Mucosa of descending colon (tissue), 3 donors: ENCODE data around the gene ACOX3. TPM values are rescaled to one million over a fixed set of nuclear protein-coding genes. Genes with fewer than 3 reads are reported as not detected.
"Not testable (repeated sequence)": the region's sequence is repeated elsewhere in the genome, so short reads cannot be mapped to it uniquely, and the experiment has no call there.

ENCODE experiments used
- ATAC-seq: fragments of 200-7000 bp; cut with Tn5 transposase; one replicate; pipeline ENCODE4 v1.9.1; 2020; ENCODE audit warnings: mild to moderate bottlenecking, moderate library complexity
- DNase-seq, 3 donors: peaks; one replicate each; pipeline ENCODE4 v3.0.0-alpha.2; 2020
- H3K36me3 ChIP-seq: fragments of 200-600 bp; one replicate; pipeline ENCODE4 v1.8.0; 2021; ENCODE audit warnings: low read depth, mild to moderate bottlenecking
- H3K4me1 ChIP-seq: fragments of 200-600 bp; one replicate; pipeline ENCODE4 v1.8.0; 2021; ENCODE audit warnings: low read depth, mild to moderate bottlenecking
- H3K4me3 ChIP-seq: fragments of 200-600 bp; one replicate; pipeline ENCODE4 v1.8.0; 2021; ENCODE audit warnings: mild to moderate bottlenecking
- H3K9me3 ChIP-seq: fragments of 200-600 bp; one replicate; pipeline ENCODE4 v1.8.0; 2021; ENCODE audit warnings: mild to moderate bottlenecking
- intact Hi-C, 2 donors: fragments of 100-400 bp; cut with DNase I in 1 of 2; cut with micrococcal nuclease in 1 of 2; formaldehyde crosslinking; loops; one replicate each; pipeline versions ENCODE4 v1.11.0 to v1.11.1; 2022; cut with DNase I, micrococcal nuclease
- total RNA-seq, 3 donors: library from RNA; stranded (reverse); fragmentation: NEBNext Ultra II Directional in 2 of 3; extraction: Animal tissue kit (Norgen Biotek cat#: 25700) in 2 of 3; gene quantifications; one replicate each; pipeline versions ENCODE4 v1.2.1 to v1.2.4, GENCODE V29; 2021 to 2023
- TF ChIP-seq, protein P1 (sequence below): fragments of 200-600 bp; IDR thresholded peaks from one replicate; pipeline ENCODE4 v1.8.0; 2022; ENCODE audit warnings: antibody characterized with exemption, mild to moderate bottlenecking
- donor health status: DM: no; HTN: no; CAD: no; lungs with moderate emphysema.
- donor health status: DM: no; HTN: no; CAD: no.
- donor health status: DM: no; HTN: yes; CAD: no.

ACOX3 gene
- total RNA-seq, 3 donors from 2014 or later: 22.4 to 34.7 (median 26.0) TPM

DNA sequence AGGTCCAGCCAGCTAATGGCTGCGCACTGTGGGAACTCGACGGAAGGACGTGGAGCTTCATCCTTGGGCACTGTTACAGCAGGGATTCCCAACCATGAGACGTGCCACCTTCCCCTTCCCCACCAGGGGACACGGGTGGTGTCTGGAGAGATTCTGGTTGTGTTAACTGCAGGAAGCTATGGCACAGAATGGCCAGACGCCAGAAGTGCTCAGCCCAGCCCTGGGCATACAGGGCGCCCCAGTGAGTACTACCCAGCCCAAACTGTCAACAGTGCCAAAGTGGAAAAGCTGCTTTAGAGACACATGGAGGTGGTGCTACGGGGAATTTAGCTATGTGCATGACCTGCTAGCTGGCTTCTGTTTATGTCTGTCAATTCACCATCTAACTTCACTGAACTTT, 32.8 kb downstream of the ACOX3 start:
- ATAC-seq (peak; percentile 34), DNase-seq (peak in 2 of 3 donors; percentile 49 to 61)
- TF ChIP-seq, protein P1, sequence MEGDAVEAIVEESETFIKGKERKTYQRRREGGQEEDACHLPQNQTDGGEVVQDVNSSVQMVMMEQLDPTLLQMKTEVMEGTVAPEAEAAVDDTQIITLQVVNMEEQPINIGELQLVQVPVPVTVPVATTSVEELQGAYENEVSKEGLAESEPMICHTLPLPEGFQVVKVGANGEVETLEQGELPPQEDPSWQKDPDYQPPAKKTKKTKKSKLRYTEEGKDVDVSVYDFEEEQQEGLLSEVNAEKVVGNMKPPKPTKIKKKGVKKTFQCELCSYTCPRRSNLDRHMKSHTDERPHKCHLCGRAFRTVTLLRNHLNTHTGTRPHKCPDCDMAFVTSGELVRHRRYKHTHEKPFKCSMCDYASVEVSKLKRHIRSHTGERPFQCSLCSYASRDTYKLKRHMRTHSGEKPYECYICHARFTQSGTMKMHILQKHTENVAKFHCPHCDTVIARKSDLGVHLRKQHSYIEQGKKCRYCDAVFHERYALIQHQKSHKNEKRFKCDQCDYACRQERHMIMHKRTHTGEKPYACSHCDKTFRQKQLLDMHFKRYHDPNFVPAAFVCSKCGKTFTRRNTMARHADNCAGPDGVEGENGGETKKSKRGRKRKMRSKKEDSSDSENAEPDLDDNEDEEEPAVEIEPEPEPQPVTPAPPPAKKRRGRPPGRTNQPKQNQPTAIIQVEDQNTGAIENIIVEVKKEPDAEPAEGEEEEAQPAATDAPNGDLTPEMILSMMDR: no peak
- Histone ChIP-seq H3K36me3 (no peaks in the 10 kb centered on the region), H3K4me3 (no peak overlapping the region), H3K4me1 (peaks cover 18% of the 10 kb centered on the region), H3K9me3 (no peaks in the 10 kb centered on the region)
- intact Hi-C loops: loop anchor here in 1 of 2 donors (5.0 kb wide), 1 partner anchor 165 kb away; no protein-coding TSS in a partner anchor

DNA sequence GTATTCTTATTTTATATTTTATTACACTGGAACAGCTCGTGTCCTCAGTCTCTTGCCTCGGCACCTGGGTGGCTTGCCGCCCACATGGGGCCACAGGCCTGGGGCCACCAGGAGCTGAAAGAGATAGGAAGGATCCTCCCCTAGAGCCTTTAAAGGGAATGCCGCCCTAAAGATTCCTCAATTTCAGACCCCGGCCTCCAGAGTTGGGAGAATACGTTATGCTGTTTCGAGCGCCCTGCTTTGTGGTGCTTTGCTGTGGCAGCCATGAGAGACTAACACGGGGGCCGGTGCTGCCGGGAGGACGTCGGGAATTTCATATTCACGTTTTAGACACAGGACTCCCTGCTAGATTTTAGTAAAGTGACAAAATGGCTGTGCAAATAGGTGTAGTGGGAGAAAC, 33.2 kb downstream of the ACOX3 start:
- no peaks in the 10 kb centered on the region for H3K36me3 ChIP-seq
- TF ChIP-seq, protein P1: no peak

DNA sequence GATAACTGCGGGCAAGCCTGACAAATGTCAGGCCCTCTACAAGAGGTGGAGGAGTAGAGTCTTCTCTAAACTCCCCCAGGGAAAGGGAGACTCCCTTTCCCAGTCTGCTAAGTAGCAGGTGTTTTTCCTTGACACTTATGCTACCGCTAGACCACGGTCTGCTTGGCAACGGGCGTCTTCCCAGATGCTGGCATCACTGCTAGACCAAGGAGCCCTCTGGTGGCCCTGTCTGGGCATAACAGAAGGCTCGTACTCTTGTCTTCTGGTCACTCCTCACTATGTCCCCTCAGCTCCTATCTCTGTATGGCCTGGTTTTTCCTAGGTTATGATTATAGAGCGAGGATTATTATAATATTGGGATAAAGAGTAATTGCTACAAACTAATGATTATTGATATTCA, 33.6 kb downstream of the ACOX3 start:
- H3K36me3 ChIP-seq, H3K4me3 ChIP-seq, ATAC-seq, H3K9me3 ChIP-seq: not testable (repeated sequence)
- DNase-seq: peak in 2 of 3 donors; percentile 47 to 54
- intact Hi-C loops: loop anchor here in 1 of 2 donors (5.0 kb wide), 1 partner anchor 165 kb away; no protein-coding TSS in a partner anchor
- peaks cover 18% of the 10 kb centered on the region for H3K4me1 ChIP-seq

More for the DNA sequence above, 33.2 kb downstream of the ACOX3 start:
- no peaks in the 10 kb centered on the region for H3K9me3 ChIP-seq
- ATAC-seq (no peak), DNase-seq (no peak)
- peaks cover 18% of the 10 kb centered on the region for H3K4me1 ChIP-seq
- no peak overlapping the region for H3K4me3 ChIP-seq
- intact Hi-C loops: loop anchor here in 1 of 2 donors (5.0 kb wide), 1 partner anchor 165 kb away; no protein-coding TSS in a partner anchor

DNA sequence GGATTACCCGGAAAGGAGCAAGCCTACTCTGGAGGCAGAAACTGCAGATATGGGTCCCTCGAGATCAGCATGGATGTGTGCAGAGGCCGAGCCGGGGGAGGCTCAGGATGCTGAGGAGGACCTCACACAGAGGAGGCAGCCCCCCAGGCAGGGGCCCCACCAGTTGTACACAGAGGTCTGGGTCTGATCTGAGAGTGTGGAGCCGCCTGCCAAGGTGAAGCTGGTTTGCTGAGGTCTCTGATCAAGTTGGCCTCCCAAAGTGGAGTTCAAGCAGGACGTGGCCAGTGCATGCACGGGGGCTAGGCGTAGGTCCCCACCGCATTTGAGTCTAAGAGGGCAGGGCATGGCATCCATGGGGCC, 35.0 kb downstream of the ACOX3 start:
- H3K4me1 ChIP-seq: peaks cover 18% of the 10 kb centered on the region
- no peaks in the 10 kb centered on the region for H3K9me3 ChIP-seq
- no peak overlapping the region for H3K4me3 ChIP-seq
- TF ChIP-seq, protein P1: no peak
- ATAC-seq: no peak
- intact Hi-C loops: loop anchor here in 1 of 2 donors (5.0 kb wide), 1 partner anchor 163 kb away; no protein-coding TSS in a partner anchor
- no peaks in the 10 kb centered on the region for H3K36me3 ChIP-seq
- DNase-seq: no peak

DNA sequence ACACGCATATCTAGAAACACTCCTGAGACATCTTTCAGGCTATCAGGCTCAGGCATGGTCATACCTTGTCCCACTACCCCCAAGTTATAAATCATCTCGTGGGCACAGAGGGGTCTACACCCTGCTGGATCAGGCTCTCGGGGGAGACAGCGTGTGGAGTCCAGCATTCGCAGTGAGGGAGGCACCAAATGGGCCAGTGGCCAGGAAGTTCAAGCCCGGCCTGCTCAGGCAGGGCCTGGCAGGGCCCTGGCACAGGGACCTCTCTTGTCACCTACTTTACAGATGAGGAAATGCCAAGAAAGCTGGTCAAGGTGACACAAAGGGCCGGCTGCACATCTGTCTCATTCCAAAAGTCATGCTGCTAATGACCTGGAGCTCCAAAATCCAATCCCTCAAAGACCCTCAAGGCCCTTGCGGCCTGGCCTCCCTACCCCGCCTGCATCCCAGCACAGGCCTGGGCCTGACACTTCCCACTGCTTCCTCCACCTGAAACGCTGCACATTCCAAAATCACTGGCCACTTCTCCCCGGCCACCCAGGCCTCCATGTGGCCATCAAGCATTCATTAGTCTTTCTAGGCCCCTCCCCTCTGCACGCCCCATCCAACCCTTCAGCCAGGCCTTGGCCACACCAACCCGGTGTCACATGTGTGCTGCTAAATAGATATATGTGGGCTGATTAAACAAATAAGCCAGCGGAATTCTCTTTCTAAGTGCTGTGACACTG, 35.6 kb downstream of the ACOX3 start:
- no peak for DNase-seq
- intact Hi-C loops: loop anchor here (5.0 kb wide), 1 partner anchor 163 kb away; no protein-coding TSS in a partner anchor
- Histone ChIP-seq H3K4me1 (peaks cover 15% of the 10 kb centered on the region), H3K9me3 (no peaks in the 10 kb centered on the region), H3K36me3 (no peaks in the 10 kb centered on the region), H3K4me3 (no peak overlapping the region)
- TF ChIP-seq, protein P1: no peak
- ATAC-seq: no peak

DNA sequence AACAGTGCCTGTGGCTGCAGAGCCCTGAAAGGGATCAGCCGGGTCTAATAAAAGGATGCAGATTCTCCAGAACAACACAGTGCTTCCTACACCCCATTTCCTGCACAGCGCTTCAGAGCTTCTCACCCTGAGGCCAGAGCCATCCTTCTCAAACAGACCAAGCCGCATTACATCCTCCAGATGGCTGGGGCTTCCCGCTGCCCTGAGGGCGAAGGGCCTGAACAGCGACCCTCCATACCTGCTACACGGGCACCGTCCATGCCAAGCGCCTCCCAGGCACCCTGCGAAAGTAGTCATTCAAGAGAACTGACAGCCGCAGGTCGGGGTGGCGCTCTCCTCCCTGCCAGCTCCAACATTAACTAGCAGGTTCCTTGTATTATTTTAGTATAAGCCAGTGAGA, 36.5 kb downstream of the ACOX3 start:
- TF ChIP-seq, protein P1: no peak
- Histone ChIP-seq H3K4me1 (peaks cover 7% of the 10 kb centered on the region), H3K9me3 (no peaks in the 10 kb centered on the region), H3K36me3 (no peaks in the 10 kb centered on the region), H3K4me3 (no peak overlapping the region)
- ATAC-seq: no peak
- intact Hi-C loops: loop anchor here in 1 of 2 donors (5.0 kb wide), 1 partner anchor 162 kb away; no protein-coding TSS in a partner anchor
- no peak for DNase-seq
